Measurements from ENCODE around the gene TSHZ2.

Gene TSHZ2

GRCh38 chr20:52972190-52972937 is at the start of gene TSHZ2:
Gene TSHZ2 (plus strand): TSS chr20:52972358. CDS start chr20:52973294, 936 bp downstream.
- peak; percentile 14 for DNase-seq (ENCODE audit: low read depth)

DNA sequence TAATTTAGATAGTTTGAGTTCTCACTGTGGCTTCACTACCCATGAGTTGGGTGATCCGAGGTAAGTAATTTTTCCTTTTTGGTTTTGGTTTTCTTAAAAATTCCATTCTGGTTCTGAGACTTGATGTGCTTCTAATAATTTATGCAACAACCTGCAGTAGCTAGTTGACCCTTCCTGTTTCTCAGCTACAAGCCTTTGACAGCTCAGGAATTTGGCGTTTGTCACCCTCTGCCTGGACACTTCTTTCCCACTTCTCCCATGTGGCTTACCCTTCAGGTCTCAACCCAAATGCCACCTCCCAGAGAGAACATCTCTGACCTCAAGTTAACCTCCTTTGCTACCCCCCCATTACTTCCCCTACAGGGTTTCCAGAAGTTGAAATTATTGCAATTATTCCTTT is 49.7 kb upstream of the TSHZ2 start:
- no peak for DNase-seq (ENCODE audit: low read depth)

GRCh38 chr20:52923123-52923937 is 48.8 kb upstream of the TSHZ2 start:
- DNase-seq (ENCODE audit: low read depth): no peak

DNA sequence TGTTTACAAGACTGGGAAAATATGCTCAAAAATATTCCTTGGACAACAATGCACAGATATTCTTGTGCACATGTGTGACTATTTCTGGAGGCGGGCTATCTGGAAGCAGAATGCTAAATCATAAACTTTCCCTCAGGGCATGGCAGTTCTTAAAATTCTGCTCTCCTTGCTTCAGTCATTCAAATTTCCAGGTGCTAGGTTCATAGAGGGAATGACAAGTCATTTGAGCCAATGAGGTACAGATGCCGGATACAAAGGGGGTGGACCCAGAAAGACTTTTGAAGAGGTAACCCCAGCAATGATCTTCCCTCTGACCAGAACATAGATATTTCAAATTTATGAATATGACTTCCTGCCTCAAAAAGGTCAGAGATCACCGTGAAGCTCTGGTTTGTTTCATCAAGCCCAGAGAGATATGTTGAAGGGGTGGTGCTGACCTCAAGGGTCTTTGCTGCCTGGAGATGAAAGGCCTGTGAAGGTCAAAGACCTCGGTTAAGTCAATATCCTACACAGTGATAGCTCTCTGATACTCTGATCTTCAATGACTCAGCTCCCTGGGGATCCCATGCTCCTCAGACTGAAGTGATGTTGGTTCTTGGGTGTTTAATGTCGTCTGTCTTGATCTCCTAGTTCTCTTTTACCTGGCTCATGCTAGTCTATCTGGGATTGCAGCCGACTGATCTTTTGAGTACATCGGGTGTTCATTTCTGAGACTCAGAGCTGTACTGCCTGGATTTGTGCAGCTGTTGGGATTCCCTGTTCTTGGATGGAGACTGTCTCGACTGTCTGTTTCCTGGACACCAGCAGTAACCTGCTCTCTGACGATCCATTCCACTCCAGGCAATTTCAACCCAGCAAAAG is 47.5 kb upstream of the TSHZ2 start:
- no peak for DNase-seq (ENCODE audit: low read depth)

GRCh38 chr20:52926505-52926904 is 45.7 kb upstream of the TSHZ2 start:
- DNase-seq (ENCODE audit: low read depth): no peak

DNA sequence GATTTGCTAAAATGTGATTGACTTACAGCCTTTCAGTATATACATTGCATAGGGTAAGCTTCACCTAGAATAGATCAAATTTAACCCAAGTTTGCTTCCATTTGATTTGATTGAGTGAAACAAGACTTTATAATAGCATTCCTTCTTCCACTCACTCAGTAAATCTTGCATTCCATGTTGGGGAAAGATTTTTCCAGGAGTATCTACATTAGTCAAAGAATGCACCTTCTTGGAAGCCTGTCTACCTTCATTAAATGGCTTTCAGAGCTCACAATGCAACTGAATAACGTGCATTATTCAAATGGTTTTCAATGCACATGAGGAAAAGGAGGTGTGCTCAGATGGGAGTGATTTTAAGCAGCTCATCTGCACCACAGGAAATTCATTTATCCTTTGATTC is 38.3 kb upstream of the TSHZ2 start:
- DNase-seq (ENCODE audit: low read depth): no peak

GRCh38 chr20:52936351-52937340 is 35.5 kb upstream of the TSHZ2 start:
- no peak for DNase-seq (ENCODE audit: low read depth)

DNA sequence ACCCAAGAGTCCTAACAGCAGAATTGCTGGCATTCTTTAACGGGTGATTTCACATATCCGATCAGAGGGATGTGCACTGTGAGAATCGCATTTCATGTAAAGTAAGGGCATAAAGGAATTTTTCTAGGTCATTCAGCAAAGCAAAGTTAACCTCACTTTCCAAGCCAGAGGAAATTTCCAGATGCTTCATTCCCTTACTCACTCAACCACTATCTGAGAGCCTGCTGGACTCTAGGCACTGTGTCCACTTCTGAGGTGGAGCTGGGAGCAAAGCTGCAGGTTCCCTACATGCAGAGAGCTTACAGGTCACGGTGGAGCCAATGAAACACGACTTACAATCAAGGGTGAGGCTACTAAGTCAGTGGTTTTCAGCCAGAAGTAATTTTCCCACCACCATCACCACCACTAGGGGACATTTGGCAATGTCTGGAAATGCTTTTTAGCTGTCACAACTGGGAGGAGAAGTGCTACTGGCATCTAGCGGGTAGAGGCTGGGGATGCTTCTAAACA is 34.5 kb upstream of the TSHZ2 start:
- DNase-seq (ENCODE audit: low read depth): no peak

- no peak for DNase-seq (ENCODE audit: low read depth)
Measured at GRCh38 chr20:52939141-52939540, 33.0 kb upstream of the TSHZ2 start.

- no peak for DNase-seq (ENCODE audit: low read depth)
Measured at GRCh38 chr20:52941808-52942207, 30.4 kb upstream of the TSHZ2 start.

GRCh38 chr20:52943185-52943841 is 28.8 kb upstream of the TSHZ2 start:
- DNase-seq (ENCODE audit: low read depth): no peak

- DNase-seq (ENCODE audit: low read depth): no peak
Measured at GRCh38 chr20:52945268-52945667, 26.9 kb upstream of the TSHZ2 start.

DNA sequence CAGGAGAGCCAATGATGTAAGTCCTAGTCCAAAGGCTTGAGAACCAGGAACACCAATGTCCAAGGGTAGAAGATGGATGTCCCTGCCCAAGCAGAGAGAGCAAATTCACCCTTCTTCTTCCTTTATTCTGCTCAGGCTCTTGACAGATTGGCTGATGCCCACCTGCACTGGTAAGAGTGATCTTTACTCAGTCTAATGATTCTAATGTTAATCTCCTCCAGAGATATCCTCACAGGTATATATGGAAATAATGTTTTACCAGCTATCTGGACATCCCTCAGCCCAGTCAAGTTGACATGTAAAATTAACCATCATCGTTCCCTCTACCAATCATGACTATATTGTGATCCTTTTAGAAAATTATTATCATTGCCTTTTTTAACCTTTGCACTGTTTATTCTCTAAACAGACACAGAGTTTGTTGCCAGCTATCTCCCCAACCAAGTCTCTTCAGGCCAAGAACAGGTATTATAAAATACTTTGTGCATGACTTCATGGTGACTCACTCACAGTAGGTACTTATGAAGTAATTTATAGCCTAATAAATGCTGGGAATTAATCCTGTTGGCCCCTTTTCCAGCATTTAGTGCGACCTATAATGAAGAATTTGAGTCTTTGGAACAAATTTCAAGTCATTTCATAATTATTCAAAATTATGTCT is 26.2 kb upstream of the TSHZ2 start:
- no peak for DNase-seq (ENCODE audit: low read depth)

DNA sequence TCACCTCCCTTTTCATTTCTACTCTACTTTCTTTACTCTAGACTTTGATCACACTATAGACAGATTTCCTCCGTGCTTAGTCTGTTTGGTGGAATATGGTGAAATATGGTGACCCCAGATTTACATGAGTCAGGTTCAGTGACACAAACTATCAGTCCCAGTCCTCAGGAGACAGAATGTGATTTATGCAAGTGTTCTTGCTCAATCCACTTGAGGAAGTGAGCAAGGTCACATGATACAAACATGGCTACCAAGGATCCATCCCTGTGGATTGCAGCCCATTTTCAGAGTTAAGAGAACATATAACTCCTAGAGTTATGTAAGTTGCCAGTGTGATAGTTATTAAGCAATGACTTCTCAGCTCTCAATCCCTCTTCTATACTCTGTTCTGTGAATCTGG is 23.7 kb upstream of the TSHZ2 start:
- DNase-seq (ENCODE audit: low read depth): no peak

DNA sequence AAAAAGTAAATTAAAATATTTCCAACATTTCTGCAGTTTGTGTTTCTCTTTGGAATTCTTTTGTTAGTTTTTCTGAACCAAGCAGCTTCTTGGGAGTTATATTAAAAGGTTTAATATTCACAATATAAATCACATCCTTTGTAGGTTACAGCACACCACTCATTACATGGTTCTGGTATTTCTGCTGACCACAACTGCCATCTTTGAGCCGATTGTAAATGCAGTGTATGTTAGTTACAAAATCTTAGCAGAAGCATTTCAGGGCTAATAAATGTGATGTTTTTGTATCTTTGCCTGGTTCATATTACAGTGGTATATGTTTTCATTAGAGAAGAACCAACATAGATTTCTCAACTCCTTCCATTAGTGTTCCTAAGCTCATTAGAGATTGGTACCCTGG is 19.1 kb upstream of the TSHZ2 start:
- DNase-seq (ENCODE audit: low read depth): no peak

GRCh38 chr20:52954849-52955248 is 17.3 kb upstream of the TSHZ2 start:
- DNase-seq (ENCODE audit: low read depth): no peak

DNA sequence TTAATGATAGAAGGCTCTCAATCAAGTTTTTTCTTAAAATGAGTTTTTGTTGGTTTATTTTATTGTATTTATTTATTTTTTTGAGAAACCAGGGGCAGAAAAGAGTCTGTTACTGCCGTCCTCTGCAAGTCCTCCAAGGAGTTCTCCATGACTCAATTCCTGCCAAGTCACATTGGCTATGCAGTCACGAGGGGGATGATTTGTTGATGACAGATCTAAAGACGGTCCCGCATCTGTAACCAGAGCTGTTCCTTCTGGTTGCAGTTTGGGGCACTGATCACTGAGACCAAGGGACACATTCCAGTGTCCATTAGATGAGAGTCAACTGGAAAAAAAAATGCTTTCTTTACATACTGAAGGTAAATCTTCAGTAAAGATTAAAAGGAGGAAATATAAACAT is 13.9 kb upstream of the TSHZ2 start:
- no peak for DNase-seq (ENCODE audit: low read depth)

DNA sequence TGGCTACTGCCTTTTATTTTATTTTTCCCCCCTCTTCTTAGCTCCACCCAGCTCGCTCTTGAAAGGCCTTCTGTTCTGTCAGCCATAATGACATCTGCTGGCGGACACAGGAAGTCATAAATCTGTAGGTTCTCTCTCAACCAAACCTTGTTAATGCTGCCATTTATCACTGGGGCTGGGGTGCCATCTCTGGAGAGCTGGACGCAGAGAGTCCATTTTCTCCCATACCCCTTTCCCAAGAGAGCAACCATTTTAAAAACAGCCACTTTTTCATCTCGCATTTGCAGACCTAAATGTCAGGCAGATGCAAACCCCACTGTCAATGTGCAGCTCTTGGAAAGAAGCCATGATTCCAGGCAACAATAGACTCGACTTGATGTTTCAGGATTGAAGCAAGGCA is 13.0 kb upstream of the TSHZ2 start:
- no peak for DNase-seq (ENCODE audit: low read depth)

DNA sequence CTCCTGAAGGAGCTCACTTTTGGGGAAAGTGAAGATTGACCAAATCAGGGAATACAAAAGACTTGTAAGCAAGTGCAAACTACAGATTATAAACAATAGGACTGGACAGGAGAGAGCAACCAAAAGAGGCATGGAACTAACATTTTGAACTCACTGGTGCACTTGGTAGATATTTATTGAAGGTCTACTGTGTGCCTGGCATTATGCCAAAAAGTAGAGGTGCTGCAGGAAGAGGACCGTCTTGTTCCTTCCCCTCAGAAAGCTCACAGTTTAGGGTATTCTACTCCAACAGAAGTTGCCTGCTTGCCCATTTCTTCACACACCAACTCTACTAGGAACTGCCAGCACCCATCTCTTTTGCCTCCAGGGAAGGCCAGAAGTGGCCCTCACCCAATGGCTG is 10.0 kb upstream of the TSHZ2 start:
- no peak for DNase-seq (ENCODE audit: low read depth)

DNA sequence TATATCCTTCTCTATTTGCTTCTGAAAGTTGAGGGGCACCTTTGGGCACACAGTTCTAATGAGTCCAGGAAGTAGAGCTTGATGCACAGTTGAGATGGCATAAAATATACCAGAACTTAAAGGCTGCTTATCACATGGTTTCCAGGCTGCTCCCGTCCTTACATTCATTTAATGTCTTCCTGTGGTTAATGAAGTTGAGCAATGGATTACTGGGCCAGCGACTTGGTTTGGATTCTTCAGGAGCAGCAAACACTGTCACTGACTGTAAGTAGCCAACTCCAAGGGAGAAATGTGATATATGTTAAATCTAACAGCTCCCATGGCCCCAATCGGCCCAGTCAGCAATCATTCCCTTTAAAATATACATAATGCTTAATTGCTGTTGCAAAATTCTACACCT is 9.0 kb upstream of the TSHZ2 start:
- no peak for DNase-seq (ENCODE audit: low read depth)
